ENCODE data around the gene RGS19. TPM values are rescaled to one million over a fixed set of nuclear protein-coding genes. Genes with fewer than 3 reads are reported as not detected.

RGS19 gene
- total RNA-seq, 1 experiment from 2014 or later = 43.2 TPM

DNA sequence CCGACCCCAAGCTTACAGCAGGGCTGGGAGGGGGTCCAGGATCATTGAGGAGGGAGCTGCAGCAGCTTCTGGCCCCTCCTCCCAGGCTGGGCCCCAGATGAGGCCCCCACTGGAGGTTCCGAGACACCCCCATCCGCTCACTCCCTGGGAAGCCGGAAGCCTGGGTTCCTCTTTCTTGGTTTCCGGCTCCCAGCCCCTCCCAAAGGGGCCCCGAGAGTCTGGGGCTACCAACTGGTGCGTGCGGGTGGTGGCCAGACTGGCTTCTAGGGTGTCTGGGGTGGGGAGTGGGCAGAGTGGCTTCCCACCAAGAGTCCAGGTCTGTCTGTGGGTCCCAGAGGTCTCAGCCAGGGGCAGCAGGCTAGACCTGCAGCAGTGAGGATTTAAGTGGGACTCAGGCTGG lies 2.2 kb downstream of the RGS19 start:
- peaks cover 19% of the 10 kb centered on the region for H3K79me2 ChIP-seq (ENCODE audit: low read length)
- H3K4me2 ChIP-seq (ENCODE audit: low read length) = no peak overlapping the region
- no TSS peak for BruUV-seq (replicated peaks)
- no peaks in the 10 kb centered on the region for H3F3A ChIP-seq (ENCODE audit: low read length, unreplicated experiment)
- no peak overlapping the region for H3K9ac ChIP-seq (ENCODE audit: low read length)
- peaks cover 13% of the 10 kb centered on the region for H3K4me1 ChIP-seq (ENCODE audit: insufficient read depth, low read length)
- no peaks in the 10 kb centered on the region for H3K9me3 ChIP-seq (ENCODE audit: low read length)
- no peak overlapping the region for H3K27ac ChIP-seq (ENCODE audit: low read length)
- H3K27me3 ChIP-seq (ENCODE audit: low read length) = no peaks in the 10 kb centered on the region
- TF ChIP-seq EZH2 (IDR thresholded peaks at IDR 0.05; ENCODE audit: low read length, unreplicated experiment) (no peak), EZH2phosphoT487 (IDR thresholded peaks at IDR 0.05; ENCODE audit: borderline replicate concordance, low read length) (no peak), CTCF (conservative IDR thresholded peaks at IDR 0.05; ENCODE audit: low read depth, low read length) (no peak)
- CTCF ChIA-PET = no interaction called here
- H4K20me1 ChIP-seq (ENCODE audit: low read length) = no peaks in the 10 kb centered on the region
- POLR2A ChIA-PET (ENCODE audit: unreplicated experiment) = no interaction called here
- intact Hi-C loops (cut with micrococcal nuclease) = no loop called here
- no peak for DNase-seq
- H3K36me3 ChIP-seq (ENCODE audit: low read depth, low read length) = no peaks in the 10 kb centered on the region
- no peak overlapping the region for H3K4me3 ChIP-seq (ENCODE audit: low read length)
- no peaks in the 10 kb centered on the region for H3K9me2 ChIP-seq (replicated peaks; ENCODE audit: low read length)
- no peak overlapping the region for H2AFZ ChIP-seq (ENCODE audit: low read length)
- no peak for ATAC-seq

GRCh38 chr20:64076061-64076997 lies 3.0 kb downstream of the RGS19 start:
- Histone ChIP-seq H3F3A (ENCODE audit: low read length, unreplicated experiment) (no peaks in the 10 kb centered on the region), H4K20me1 (ENCODE audit: low read length) (no peaks in the 10 kb centered on the region), H3K4me2 (ENCODE audit: low read length) (no peak overlapping the region), H3K27me3 (ENCODE audit: low read length) (no peaks in the 10 kb centered on the region), H3K79me2 (ENCODE audit: low read length) (peaks cover 19% of the 10 kb centered on the region), H3K9me2 (replicated peaks; ENCODE audit: low read length) (no peaks in the 10 kb centered on the region), H3K9me3 (ENCODE audit: low read length) (no peaks in the 10 kb centered on the region), H3K4me3 (ENCODE audit: low read length) (no peak overlapping the region), H3K4me1 (ENCODE audit: insufficient read depth, low read length) (peaks cover 13% of the 10 kb centered on the region), H2AFZ (ENCODE audit: low read length) (no peak overlapping the region), H3K36me3 (ENCODE audit: low read depth, low read length) (no peaks in the 10 kb centered on the region), H3K27ac (ENCODE audit: low read length) (no peak overlapping the region), H3K9ac (ENCODE audit: low read length) (no peak overlapping the region)
- no TSS peak for BruUV-seq (replicated peaks)
- ChIA-PET POLR2A (ENCODE audit: unreplicated experiment) (no interaction called here), CTCF (no interaction called here)
- TF ChIP-seq EZH2 (IDR thresholded peaks at IDR 0.05; ENCODE audit: low read length, unreplicated experiment) (no peak), CTCF (conservative IDR thresholded peaks at IDR 0.05; ENCODE audit: low read depth, low read length) (no peak), EZH2phosphoT487 (IDR thresholded peaks at IDR 0.05; ENCODE audit: borderline replicate concordance, low read length) (no peak)
- no peak for ATAC-seq
- intact Hi-C loops (cut with micrococcal nuclease) = no loop called here
- no peak for DNase-seq

DNA sequence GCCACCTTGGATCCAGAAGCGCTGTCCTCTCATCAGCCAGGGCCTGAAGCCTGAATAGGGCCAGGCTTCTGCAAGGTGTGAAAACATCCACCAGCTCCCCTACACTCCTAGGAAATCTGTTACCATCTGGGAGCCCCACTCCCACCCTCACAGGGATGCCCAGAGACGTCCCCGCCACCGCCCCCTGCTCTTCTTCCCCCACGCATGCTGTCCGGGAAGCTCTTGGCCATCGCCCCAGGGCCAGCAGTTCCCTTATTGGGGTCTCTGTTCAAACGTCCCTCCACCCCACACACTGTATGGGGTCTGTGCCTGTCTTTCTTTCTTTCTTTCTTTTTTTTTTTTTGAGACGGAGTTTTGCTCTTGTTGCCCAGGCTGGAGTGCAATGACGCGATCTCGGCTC lies 3.8 kb downstream of the RGS19 start:
- Histone ChIP-seq H3K27ac (ENCODE audit: low read length) (no peak overlapping the region), H3K4me2 (ENCODE audit: low read length) (no peak overlapping the region), H3K9ac (ENCODE audit: low read length) (no peak overlapping the region), H3K27me3 (ENCODE audit: low read length) (no peaks in the 10 kb centered on the region), H3F3A (ENCODE audit: low read length, unreplicated experiment) (no peaks in the 10 kb centered on the region), H3K9me3 (ENCODE audit: low read length) (no peaks in the 10 kb centered on the region), H3K79me2 (ENCODE audit: low read length) (peaks cover 19% of the 10 kb centered on the region), H2AFZ (ENCODE audit: low read length) (no peak overlapping the region), H3K4me1 (ENCODE audit: insufficient read depth, low read length) (peaks cover 13% of the 10 kb centered on the region), H3K9me2 (replicated peaks; ENCODE audit: low read length) (no peaks in the 10 kb centered on the region), H3K36me3 (ENCODE audit: low read depth, low read length) (no peaks in the 10 kb centered on the region), H3K4me3 (ENCODE audit: low read length) (no peak overlapping the region), H4K20me1 (ENCODE audit: low read length) (no peaks in the 10 kb centered on the region)
- ATAC-seq (no peak), DNase-seq (no peak)
- intact Hi-C loops (cut with micrococcal nuclease) = no loop called here
- BruUV-seq (replicated peaks) = no TSS peak
- POLR2A ChIA-PET (ENCODE audit: unreplicated experiment) = no interaction called here
- TF ChIP-seq EZH2 (IDR thresholded peaks at IDR 0.05; ENCODE audit: low read length, unreplicated experiment) (no peak), EZH2phosphoT487 (IDR thresholded peaks at IDR 0.05; ENCODE audit: borderline replicate concordance, low read length) (no peak), CTCF (conservative IDR thresholded peaks at IDR 0.05; ENCODE audit: low read depth, low read length) (no peak)
- CTCF ChIA-PET = no interaction called here

Data from PC-3 (cell line).